ENCODE results near the gene TRAP1. TPM values are rescaled to one million over a fixed set of nuclear protein-coding genes. Genes with fewer than 3 reads are reported as not detected.

Gene TRAP1
- total RNA-seq, 1 donor from 2014 or later: 111 TPM

GRCh38 chr16:3638916-3639644, 78.2 kb downstream of the TRAP1 start:
- H3K36me3 ChIP-seq: peaks cover 0 to 4% of the 10 kb centered on the region in 2 donors
- no peaks in the 10 kb centered on the region for H3K9me3 ChIP-seq
- H3K27ac ChIP-seq: no peak overlapping the region
- H3K4me3 ChIP-seq: no peak overlapping the region
- TF ChIP-seq POLR2AphosphoS5 (IDR thresholded peaks at IDR 0.05; ENCODE audit: insufficient read depth in 1 of 2, low read depth in 1 of 2) (no peak), POLR2A (IDR thresholded peaks at IDR 0.05) (no peak)
- TF ChIP-seq, protein P1, sequence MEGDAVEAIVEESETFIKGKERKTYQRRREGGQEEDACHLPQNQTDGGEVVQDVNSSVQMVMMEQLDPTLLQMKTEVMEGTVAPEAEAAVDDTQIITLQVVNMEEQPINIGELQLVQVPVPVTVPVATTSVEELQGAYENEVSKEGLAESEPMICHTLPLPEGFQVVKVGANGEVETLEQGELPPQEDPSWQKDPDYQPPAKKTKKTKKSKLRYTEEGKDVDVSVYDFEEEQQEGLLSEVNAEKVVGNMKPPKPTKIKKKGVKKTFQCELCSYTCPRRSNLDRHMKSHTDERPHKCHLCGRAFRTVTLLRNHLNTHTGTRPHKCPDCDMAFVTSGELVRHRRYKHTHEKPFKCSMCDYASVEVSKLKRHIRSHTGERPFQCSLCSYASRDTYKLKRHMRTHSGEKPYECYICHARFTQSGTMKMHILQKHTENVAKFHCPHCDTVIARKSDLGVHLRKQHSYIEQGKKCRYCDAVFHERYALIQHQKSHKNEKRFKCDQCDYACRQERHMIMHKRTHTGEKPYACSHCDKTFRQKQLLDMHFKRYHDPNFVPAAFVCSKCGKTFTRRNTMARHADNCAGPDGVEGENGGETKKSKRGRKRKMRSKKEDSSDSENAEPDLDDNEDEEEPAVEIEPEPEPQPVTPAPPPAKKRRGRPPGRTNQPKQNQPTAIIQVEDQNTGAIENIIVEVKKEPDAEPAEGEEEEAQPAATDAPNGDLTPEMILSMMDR (IDR thresholded peaks at IDR 0.05): no peak
- DNase-seq (ENCODE audit: extremely low spot score in 2 of 2): no peak
- no peaks in the 10 kb centered on the region for H3K27me3 ChIP-seq
- H3K4me1 ChIP-seq: peaks cover 6% of the 10 kb centered on the region
- intact Hi-C loops (cut with DNase I): no loop called here

DNA sequence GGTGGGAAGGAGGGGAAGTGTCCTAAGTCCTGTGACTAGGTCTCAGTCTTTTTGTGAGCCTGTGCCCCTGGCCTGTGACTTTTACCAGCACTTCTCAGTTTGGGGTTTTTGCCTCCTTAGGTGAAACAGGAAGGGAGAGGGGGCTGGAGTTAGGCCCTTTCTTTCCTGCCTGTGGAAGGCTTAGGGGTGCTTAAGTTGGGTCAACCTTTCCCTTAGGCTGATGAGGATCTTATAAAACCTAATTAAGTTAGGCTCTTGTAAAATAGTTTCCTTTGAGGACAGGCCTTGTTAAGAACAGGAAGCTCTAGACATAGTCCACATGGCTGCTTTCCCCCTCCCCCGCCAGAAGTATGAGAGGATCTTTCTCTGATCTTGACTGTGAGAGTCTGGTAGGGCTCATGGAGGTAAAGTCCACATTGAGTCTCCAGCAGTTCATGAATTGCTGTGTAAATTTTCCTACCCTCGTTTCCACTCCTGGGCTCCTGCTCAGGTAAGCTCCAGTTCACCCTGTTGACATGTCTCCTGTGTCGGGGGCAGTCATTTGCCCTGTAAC, 79.9 kb downstream of the TRAP1 start:
- intact Hi-C loops (cut with DNase I): no loop called here
- no peak for DNase-seq (ENCODE audit: extremely low spot score in 2 of 2)
- Histone ChIP-seq H3K27me3 (no peaks in the 10 kb centered on the region), H3K4me1 (peaks cover 6% of the 10 kb centered on the region), H3K36me3 (peaks cover 0 to 4% of the 10 kb centered on the region in 2 donors), H3K9me3 (no peaks in the 10 kb centered on the region), H3K27ac (no peak overlapping the region), H3K4me3 (no peak overlapping the region)
- TF ChIP-seq POLR2AphosphoS5 (IDR thresholded peaks at IDR 0.05; ENCODE audit: insufficient read depth in 1 of 2, low read depth in 1 of 2) (no peak), POLR2A (IDR thresholded peaks at IDR 0.05) (no peak)
- TF ChIP-seq, protein P1 (IDR thresholded peaks at IDR 0.05): no peak

- H3K4me3 ChIP-seq: no peak overlapping the region
- H3K27ac ChIP-seq: no peak overlapping the region
- no peaks in the 10 kb centered on the region for H3K36me3 ChIP-seq
- no peaks in the 10 kb centered on the region for H3K9me3 ChIP-seq
- H3K27me3 ChIP-seq: no peaks in the 10 kb centered on the region
- DNase-seq (ENCODE audit: extremely low spot score in 2 of 2): no peak
- TF ChIP-seq, protein P1 (IDR thresholded peaks at IDR 0.05): no peak
- TF ChIP-seq POLR2A (IDR thresholded peaks at IDR 0.05) (no peak), POLR2AphosphoS5 (IDR thresholded peaks at IDR 0.05; ENCODE audit: insufficient read depth in 1 of 2, low read depth in 1 of 2) (no peak)
- intact Hi-C loops (cut with DNase I): no loop called here
- no peaks in the 10 kb centered on the region for H3K4me1 ChIP-seq
Observed at GRCh38 chr16:3625911-3626732, 91.2 kb downstream of the TRAP1 start.

- Histone ChIP-seq H3K4me3 (no peak overlapping the region), H3K4me1 (no peaks in the 10 kb centered on the region), H3K9me3 (no peaks in the 10 kb centered on the region), H3K36me3 (no peaks in the 10 kb centered on the region), H3K27ac (no peak overlapping the region), H3K27me3 (no peaks in the 10 kb centered on the region)
- TF ChIP-seq, protein P1 (IDR thresholded peaks at IDR 0.05): no peak
- no peak for TF ChIP-seq POLR2A (IDR thresholded peaks at IDR 0.05)
- DNase-seq (ENCODE audit: extremely low spot score in 2 of 2): no peak
- intact Hi-C loops (cut with DNase I): no loop called here
Observed at GRCh38 chr16:3625331-3625730, 92.0 kb downstream of the TRAP1 start.

Data from vagina (tissue), 2 donors.